ENCODE data around the gene CDH4.

Gene CDH4

GRCh38 chr20:61737812-61738443, 485.9 kb downstream of the CDH4 start:
- DNase-seq (ENCODE audit: low spot score): no peak

DNA sequence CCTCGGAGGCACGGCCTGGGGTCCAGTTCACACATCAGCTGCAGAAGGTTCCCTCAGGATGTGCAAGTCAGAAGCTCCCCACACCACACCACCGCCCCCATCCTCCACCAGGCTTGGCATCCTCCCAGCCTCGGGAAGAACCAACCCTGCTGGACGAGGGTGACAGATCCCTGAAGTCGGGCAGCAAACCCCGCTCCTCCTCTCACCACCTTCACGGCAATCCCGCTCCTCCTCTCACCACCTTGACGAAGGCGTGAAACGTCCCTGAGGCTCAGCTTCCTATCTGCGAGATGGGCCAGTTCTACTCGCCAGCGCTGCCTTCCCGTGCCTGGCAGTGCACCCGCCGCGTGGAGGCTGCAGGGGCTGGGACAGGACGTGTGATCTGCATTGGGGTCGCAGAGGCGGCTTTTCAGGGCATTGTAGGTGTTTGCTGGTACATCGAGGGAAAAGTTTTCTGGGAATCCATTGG, 486.6 kb downstream of the CDH4 start:
- DNase-seq (ENCODE audit: low spot score): no peak

GRCh38 chr20:61739086-61739831, 487.2 kb downstream of the CDH4 start:
- no peak for DNase-seq (ENCODE audit: low spot score)

DNA sequence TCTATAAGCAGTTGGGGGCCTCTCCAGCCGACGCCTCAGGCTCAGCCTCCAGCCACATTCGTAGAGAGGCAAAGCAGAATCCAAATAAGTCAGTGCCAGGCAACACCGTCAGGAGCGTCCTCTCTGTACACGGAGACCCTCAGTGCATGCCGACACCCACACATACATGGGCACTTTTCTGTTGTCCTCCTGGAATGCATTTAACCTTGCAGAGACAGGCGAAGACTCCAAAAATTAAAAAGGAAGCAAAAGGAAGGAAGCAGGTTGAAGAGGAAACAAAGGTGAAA, 487.7 kb downstream of the CDH4 start:
- no peak for DNase-seq (ENCODE audit: low spot score)

- no peak for DNase-seq (ENCODE audit: low spot score)
Measured at GRCh38 chr20:61742097-61742825, 490.2 kb downstream of the CDH4 start.

GRCh38 chr20:61743606-61744005, 491.5 kb downstream of the CDH4 start:
- no peak for DNase-seq (ENCODE audit: low spot score)

GRCh38 chr20:61744691-61745396, 492.8 kb downstream of the CDH4 start:
- no peak for DNase-seq (ENCODE audit: low spot score)

DNA sequence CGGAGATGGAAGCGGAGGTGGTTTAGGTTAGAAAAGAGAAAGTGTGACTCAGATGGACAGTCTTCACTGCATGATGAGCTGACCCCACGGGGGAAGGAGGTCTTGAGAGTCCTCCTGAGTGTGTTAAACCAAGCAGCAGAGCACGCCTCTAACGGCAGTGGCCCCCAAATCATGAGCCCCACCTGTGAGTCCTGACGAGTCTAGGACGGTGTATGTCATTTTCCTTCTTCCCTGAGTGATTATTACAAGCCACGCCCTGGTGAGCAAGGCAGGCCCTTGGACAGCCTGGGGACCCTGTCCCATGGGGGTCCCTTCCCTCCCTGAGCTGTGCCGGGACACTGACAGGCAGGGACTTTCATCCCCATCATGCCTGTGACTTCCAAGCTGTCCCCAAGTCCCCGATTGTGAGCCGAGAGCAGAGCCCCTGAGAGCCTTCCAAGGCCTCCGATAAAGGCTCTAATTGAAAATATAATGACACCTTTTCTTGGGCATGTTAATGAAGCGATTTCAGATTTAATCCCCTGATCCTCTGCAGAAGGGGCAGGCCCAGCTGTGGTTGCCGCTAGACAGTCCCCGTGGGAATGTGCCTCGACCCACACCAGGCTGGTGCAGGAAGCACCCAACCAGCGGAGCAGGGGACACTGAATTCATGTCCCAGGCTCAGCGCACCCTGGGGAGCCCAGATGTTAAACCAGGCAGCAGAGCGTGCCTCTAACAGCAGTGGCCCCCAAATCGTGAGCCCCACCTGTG, 493.5 kb downstream of the CDH4 start:
- no peak for DNase-seq (ENCODE audit: low spot score)

- DNase-seq (ENCODE audit: low spot score): no peak
Measured at GRCh38 chr20:61746147-61746646, 494.1 kb downstream of the CDH4 start.

- DNase-seq (ENCODE audit: low spot score): no peak
Measured at GRCh38 chr20:61746781-61747180, 494.7 kb downstream of the CDH4 start.

DNA sequence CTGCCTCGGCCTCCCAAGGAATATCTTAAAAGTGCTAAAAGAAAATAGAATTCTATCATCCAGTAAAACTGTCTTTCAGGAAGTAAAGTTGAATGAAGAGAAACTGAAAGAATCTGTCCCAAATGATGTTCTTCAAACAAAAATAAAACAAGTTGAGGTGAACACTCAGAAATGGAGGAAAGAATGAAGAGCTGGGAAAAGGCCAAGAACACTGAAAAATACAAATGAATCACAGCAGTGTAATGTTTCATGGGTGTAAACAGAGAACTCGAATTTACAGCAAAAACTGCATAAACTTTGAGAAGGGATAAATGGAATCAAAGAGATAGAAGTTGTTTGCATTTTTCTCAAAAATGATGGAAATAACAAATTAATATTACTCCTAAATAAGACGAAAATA, 496.3 kb downstream of the CDH4 start:
- DNase-seq (ENCODE audit: low spot score): no peak

DNA sequence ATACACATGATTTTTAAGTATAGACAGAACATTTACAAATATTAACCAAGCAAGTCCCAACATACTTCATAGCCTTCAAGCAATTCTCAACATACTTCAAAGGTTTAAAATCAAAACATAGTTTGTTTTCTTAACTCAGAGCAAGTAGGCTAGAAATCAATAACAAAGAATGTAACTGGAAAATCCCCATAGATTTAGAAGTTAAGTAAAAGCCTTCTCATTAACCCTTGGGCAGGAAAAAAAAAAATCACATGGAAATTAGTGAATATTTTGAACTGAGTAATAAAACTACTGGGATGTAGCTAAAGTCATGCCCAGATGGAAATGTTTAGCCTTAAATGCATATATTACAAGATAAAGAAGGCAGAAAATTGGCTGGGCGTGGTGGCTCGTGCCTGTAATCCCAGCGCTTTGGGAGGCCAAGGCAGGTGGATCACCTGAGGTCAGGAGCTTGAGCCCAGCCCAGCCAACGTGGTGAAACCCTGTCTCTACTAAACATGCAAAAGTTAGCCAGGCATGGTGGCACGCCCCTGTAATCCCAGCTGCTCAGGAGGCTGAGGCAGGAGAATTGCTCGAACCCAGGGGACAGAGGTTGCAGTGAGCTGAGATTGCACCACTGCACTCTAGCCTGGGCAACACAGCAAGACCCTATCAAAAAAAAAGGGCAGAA, 497.5 kb downstream of the CDH4 start:
- DNase-seq (ENCODE audit: low spot score): no peak

DNA sequence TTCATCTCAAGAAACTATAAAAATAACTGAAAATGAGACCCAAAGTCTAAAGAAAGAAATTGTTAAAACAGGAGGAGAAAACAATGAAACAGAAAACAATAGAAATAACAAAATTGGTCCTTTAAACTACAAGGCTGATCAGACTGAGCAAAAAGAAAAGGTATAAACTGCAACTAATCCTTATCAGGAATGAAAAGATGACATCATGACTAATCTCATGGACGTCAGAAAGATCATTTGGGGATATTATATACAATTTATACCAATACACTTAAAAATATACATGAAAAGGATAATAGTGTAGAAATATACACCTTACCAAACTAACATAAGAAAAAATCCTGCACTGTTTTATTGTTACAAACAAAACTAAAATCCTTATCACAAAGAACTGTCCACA, 498.0 kb downstream of the CDH4 start:
- no peak for DNase-seq (ENCODE audit: low spot score)

DNA sequence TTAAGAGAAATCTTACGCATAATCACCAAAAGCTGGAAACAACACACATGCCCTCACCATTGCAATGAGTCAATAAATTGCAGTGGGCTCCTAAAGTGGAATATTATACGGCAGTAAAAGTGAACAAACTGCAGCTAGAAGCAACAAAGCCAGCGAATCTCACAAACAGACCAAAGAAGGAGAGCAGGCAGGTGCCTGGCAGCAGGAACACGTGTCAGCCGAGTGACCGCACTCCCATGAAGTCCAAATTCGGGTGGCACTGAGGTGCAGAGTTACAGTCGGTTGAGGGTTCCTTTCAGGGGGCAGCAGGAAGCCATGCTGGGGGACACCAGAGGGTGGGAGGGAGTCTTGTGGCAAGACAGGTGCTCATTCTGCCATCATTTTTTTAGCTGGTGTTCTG, 500.5 kb downstream of the CDH4 start:
- DNase-seq (ENCODE audit: low spot score): no peak

DNA sequence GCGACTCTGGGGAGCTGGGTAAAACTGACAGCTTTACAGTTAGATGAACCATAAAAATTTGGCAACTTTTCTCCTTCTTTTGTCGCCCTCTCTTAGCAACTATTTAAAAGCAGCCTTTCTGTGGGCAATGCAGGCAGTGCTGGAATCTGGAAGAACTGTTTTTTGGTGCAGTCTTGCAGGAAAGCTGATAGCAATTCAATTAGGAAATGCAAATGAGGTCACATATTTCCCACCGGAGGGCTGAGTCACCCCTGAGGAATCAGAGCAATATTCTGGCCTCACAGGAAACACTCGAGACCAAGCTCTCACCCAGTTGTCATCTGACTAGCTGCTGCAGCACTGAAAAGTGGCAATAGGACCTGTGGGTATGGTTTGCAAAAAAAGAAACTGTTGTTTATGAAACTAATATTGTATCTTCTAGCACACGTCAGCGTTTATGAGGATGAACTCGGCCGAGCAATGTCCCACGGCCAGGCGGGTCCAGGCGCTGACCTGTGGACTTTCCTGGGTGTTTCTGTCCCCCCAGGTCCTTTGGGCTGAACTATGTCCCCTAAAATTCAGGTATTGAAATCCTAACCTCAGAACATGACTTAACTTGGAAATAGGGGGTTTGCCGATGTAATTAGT, 501.4 kb downstream of the CDH4 start:
- DNase-seq (ENCODE audit: low spot score): no peak

- DNase-seq (ENCODE audit: low spot score): no peak
Measured at GRCh38 chr20:61753987-61754956, 502.2 kb downstream of the CDH4 start.

DNA sequence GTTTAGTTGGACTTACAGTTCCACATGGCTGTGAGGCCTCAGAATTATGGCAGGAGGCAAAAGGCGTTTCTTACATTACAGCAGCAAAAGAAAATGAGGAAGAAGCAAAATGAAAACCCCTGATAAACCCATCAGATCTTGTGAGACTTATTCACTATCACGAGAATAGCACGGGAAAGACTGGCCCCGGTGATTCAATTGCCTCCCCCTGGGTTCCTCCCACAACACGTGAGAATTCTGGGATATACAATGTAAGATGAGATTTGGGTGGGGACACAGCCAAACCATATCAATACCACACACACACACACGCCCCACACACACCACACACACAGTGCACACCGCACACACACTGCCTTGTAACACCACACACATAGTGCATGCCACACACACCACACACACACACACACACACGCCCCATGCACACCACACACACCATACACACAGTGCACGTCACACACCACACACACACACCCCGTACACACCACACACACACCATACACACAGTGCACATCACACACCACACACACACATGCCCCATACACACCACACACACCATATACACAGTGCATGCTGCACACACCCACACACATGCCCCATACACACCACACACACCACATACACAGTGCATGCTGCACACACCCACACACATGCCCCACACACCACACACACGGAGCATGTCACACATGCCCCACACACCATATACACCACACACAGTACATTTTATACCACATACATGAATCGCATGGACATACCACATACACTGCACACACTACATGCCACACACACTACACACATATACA, 503.1 kb downstream of the CDH4 start:
- no peak for DNase-seq (ENCODE audit: low spot score)

- no peak for DNase-seq (ENCODE audit: low spot score)
Measured at GRCh38 chr20:61755971-61756845, 504.1 kb downstream of the CDH4 start.

Data from CD4-positive, alpha-beta T cell treated with Interleukin-15 for 4 hours (primary cell).